ENCODE data around the gene S100A9. TPM values are rescaled to one million over a fixed set of nuclear protein-coding genes. Genes with fewer than 3 reads are reported as not detected.

The S100A9 gene
- total RNA-seq, 1 experiment from 2014 or later = 0.33 TPM

DNA sequence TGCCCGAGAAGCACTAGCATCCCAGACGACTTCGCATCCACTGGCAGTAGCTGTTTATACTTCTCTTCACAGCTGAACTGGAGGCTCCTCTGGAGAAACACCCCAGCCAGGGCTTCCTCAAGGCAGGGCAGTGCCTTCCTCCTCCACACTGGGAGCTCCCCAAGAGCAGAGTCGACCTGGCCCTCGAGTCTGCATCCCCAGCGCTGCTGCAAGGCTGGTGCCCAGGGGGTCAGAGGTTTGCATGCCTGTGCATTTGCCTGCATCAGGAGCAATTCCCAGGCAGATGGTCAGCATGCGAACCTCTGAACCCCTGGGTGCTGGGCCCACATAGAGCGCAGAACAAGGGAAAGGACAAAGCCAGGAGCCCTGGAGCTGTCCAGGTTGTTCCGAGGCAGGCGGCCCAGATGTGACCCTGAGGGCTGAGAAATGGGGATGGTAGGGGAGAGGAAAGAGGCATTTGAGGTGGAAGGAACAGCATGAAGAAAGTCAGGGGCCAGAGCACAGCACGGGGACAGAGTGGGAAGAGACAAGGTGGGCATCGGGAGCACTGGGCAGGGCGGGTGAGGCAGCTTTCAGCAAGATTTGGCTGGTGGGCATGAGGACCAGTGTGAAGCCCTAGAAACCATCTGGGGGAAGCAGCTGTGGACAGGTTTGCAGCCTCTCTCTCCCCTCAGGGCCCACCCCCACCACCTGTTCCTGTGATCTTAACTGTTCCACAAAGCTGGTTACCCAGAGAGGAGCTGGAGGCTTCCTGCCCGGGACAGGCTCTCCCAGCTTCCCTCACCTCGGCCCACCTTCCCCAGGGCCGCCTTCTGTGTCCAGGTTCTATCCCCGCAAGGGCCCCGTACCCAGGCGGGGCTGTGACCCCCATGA is 39.6 kb downstream of the S100A9 start:
- H3K27me3 Mint-ChIP-seq (ENCODE audit: low read depth) = peaks cover 2% of the 10 kb centered on the region; the same call in 1 of the 2 replicates
- no peak for DNase-seq (ENCODE audit: low spot score)
- no peak for ATAC-seq
- no peak overlapping the region for H3K27ac Mint-ChIP-seq
- no peak for TF ChIP-seq ZNF671 (CRISPR knock-in tag; IDR thresholded peaks at IDR 0.05)
- TF ChIP-seq NR3C1 (CRISPR knock-in tag; conservative IDR thresholded peaks at IDR 0.05; ENCODE audit: low read depth) = no peak
- TF ChIP-seq, protein P1, sequence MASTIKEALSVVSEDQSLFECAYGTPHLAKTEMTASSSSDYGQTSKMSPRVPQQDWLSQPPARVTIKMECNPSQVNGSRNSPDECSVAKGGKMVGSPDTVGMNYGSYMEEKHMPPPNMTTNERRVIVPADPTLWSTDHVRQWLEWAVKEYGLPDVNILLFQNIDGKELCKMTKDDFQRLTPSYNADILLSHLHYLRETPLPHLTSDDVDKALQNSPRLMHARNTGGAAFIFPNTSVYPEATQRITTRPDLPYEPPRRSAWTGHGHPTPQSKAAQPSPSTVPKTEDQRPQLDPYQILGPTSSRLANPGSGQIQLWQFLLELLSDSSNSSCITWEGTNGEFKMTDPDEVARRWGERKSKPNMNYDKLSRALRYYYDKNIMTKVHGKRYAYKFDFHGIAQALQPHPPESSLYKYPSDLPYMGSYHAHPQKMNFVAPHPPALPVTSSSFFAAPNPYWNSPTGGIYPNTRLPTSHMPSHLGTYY (CRISPR knock-in tag; IDR thresholded peaks at IDR 0.05) = no peak
- TF ChIP-seq, protein P2, sequence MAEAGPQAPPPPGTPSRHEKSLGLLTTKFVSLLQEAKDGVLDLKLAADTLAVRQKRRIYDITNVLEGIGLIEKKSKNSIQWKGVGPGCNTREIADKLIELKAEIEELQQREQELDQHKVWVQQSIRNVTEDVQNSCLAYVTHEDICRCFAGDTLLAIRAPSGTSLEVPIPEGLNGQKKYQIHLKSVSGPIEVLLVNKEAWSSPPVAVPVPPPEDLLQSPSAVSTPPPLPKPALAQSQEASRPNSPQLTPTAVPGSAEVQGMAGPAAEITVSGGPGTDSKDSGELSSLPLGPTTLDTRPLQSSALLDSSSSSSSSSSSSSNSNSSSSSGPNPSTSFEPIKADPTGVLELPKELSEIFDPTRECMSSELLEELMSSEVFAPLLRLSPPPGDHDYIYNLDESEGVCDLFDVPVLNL (CRISPR knock-in tag; IDR thresholded peaks at IDR 0.05; ENCODE audit: borderline replicate concordance, low read depth) = no peak
- no peak for TF ChIP-seq JAZF1 (CRISPR knock-in tag; IDR thresholded peaks at IDR 0.05)
- TF ChIP-seq, protein P3, sequence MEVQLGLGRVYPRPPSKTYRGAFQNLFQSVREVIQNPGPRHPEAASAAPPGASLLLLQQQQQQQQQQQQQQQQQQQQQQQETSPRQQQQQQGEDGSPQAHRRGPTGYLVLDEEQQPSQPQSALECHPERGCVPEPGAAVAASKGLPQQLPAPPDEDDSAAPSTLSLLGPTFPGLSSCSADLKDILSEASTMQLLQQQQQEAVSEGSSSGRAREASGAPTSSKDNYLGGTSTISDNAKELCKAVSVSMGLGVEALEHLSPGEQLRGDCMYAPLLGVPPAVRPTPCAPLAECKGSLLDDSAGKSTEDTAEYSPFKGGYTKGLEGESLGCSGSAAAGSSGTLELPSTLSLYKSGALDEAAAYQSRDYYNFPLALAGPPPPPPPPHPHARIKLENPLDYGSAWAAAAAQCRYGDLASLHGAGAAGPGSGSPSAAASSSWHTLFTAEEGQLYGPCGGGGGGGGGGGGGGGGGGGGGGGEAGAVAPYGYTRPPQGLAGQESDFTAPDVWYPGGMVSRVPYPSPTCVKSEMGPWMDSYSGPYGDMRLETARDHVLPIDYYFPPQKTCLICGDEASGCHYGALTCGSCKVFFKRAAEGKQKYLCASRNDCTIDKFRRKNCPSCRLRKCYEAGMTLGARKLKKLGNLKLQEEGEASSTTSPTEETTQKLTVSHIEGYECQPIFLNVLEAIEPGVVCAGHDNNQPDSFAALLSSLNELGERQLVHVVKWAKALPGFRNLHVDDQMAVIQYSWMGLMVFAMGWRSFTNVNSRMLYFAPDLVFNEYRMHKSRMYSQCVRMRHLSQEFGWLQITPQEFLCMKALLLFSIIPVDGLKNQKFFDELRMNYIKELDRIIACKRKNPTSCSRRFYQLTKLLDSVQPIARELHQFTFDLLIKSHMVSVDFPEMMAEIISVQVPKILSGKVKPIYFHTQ (CRISPR knock-in tag; IDR thresholded peaks at IDR 0.05) = no peak
- TF ChIP-seq, protein P4, sequence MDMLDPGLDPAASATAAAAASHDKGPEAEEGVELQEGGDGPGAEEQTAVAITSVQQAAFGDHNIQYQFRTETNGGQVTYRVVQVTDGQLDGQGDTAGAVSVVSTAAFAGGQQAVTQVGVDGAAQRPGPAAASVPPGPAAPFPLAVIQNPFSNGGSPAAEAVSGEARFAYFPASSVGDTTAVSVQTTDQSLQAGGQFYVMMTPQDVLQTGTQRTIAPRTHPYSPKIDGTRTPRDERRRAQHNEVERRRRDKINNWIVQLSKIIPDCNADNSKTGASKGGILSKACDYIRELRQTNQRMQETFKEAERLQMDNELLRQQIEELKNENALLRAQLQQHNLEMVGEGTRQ (CRISPR knock-in tag; IDR thresholded peaks at IDR 0.05) = no peak
- TF ChIP-seq, protein P5, sequence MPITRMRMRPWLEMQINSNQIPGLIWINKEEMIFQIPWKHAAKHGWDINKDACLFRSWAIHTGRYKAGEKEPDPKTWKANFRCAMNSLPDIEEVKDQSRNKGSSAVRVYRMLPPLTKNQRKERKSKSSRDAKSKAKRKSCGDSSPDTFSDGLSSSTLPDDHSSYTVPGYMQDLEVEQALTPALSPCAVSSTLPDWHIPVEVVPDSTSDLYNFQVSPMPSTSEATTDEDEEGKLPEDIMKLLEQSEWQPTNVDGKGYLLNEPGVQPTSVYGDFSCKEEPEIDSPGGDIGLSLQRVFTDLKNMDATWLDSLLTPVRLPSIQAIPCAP (CRISPR knock-in tag; IDR thresholded peaks at IDR 0.05) = no peak
- no peak for TF ChIP-seq ELF4 (CRISPR knock-in tag; IDR thresholded peaks at IDR 0.05; ENCODE audit: low read depth)
- TF ChIP-seq, protein P6, sequence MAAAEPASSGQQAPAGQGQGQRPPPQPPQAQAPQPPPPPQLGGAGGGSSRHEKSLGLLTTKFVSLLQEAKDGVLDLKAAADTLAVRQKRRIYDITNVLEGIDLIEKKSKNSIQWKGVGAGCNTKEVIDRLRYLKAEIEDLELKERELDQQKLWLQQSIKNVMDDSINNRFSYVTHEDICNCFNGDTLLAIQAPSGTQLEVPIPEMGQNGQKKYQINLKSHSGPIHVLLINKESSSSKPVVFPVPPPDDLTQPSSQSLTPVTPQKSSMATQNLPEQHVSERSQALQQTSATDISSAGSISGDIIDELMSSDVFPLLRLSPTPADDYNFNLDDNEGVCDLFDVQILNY (CRISPR knock-in tag; IDR thresholded peaks at IDR 0.05) = no peak
- no peak for TF ChIP-seq MYBL2 (CRISPR knock-in tag; IDR thresholded peaks at IDR 0.05)
- TF ChIP-seq, protein P7, sequence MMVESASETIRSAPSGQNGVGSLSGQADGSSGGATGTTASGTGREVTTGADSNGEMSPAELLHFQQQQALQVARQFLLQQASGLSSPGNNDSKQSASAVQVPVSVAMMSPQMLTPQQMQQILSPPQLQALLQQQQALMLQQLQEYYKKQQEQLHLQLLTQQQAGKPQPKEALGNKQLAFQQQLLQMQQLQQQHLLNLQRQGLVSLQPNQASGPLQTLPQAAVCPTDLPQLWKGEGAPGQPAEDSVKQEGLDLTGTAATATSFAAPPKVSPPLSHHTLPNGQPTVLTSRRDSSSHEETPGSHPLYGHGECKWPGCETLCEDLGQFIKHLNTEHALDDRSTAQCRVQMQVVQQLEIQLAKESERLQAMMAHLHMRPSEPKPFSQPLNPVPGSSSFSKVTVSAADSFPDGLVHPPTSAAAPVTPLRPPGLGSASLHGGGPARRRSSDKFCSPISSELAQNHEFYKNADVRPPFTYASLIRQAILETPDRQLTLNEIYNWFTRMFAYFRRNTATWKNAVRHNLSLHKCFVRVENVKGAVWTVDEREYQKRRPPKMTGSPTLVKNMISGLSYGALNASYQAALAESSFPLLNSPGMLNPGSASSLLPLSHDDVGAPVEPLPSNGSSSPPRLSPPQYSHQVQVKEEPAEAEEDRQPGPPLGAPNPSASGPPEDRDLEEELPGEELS (CRISPR knock-in tag; IDR thresholded peaks at IDR 0.05) = no peak
- TF ChIP-seq, protein P8, sequence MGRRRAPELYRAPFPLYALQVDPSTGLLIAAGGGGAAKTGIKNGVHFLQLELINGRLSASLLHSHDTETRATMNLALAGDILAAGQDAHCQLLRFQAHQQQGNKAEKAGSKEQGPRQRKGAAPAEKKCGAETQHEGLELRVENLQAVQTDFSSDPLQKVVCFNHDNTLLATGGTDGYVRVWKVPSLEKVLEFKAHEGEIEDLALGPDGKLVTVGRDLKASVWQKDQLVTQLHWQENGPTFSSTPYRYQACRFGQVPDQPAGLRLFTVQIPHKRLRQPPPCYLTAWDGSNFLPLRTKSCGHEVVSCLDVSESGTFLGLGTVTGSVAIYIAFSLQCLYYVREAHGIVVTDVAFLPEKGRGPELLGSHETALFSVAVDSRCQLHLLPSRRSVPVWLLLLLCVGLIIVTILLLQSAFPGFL (CRISPR knock-in tag; IDR thresholded peaks at IDR 0.05; ENCODE audit: borderline replicate concordance) = no peak
- no peak for TF ChIP-seq NFE2L1 (CRISPR knock-in tag; IDR thresholded peaks at IDR 0.05)
- TF ChIP-seq, protein P9, sequence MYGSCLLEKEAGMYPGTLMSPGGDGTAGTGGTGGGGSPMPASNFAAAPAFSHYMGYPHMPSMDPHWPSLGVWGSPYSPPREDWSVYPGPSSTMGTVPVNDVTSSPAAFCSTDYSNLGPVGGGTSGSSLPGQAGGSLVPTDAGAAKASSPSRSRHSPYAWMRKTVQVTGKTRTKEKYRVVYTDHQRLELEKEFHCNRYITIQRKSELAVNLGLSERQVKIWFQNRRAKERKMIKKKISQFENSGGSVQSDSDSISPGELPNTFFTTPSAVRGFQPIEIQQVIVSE (CRISPR knock-in tag; IDR thresholded peaks at IDR 0.05; ENCODE audit: borderline replicate concordance) = no peak
- TF ChIP-seq TP53 (CRISPR knock-in tag; IDR thresholded peaks at IDR 0.05) = no peak
- no peak for TF ChIP-seq CBFB (CRISPR knock-in tag; IDR thresholded peaks at IDR 0.05; ENCODE audit: low read depth)
- no peak for TF ChIP-seq GABPB1 (CRISPR knock-in tag; IDR thresholded peaks at IDR 0.05)
- no peak overlapping the region for H3K4me3 Mint-ChIP-seq
- POLR2A ChIA-PET = no interaction called here
- peaks cover 6% of the 10 kb centered on the region for H3K4me1 Mint-ChIP-seq
- no peaks in the 10 kb centered on the region for H3K9me3 Mint-ChIP-seq
- no peaks in the 10 kb centered on the region for H3K36me3 Mint-ChIP-seq
- CTCF ChIA-PET = interaction anchor here (0.8 to 2.1 kb wide), 2 partner anchors 42 to 97 kb away, joined by 3 to 10 read pairs; no protein-coding TSS in a partner anchor
